GM19193 (cell line): ENCODE measurements around the gene LAMB3.

Experiments
- POLR2A ChIP-seq: IDR thresholded peaks from 4 replicates; pipeline ENCODE4 v1.6.1; 2011; ENCODE audit not compliant: insufficient read depth, insufficient read length; ENCODE audit errors: extremely low read depth

Gene LAMB3

DNA sequence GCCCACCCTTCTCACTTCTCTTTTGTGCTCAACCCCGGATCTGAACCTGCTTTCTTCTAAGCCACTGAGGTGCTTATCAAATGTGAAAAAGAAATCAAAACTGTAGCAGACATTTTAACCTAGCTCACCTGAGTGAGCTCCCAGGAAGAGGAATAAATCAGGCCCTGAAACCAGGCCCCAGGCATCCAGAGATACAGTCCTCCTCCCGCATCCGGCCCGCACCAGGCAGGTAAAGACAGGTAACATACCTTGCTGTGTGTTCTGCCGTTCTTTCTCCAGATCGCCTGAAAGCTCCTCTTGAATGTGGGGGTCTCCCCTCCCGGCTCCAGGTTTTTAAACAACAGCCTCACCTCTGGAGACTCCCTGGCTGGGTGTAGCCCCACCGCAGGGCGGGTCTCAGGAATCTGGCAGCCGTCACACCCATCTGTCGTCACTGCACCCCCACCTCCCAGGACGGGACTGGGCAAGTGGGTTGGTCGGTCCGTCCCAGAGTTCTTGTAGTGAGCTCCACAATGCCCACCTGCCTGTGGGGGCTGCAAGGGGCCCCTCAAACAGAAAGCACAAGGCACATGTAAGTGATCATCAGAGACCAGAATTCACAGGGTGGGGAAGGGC, at the start of gene LAMB3:
Gene LAMB3 (minus strand): TSS at position 305 of the 615 bp plus-strand sequence. CDS start 1,481 bp downstream, outside the sequence.
- TF ChIP-seq POLR2A, result no peak

DNA sequence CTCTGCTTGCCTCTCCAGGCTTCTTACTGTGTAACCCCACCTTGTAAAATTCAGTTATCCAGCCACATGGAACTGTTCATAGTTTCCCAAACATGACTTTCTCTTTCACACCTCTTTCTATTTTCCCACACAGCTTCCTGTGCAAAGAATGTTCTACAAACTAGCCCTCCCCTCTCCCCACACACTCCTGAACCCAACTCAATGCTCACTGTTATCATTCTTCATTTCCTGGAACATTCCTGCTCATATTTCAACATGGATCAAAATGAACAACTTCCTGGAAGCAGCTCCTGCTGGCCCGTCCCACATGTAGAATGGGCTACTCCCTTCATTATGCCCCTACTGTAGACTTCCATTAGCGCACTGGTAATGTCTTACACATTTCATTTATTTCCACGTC, 44.9 kb upstream of the LAMB3 start:
- no peak for TF ChIP-seq POLR2A

DNA sequence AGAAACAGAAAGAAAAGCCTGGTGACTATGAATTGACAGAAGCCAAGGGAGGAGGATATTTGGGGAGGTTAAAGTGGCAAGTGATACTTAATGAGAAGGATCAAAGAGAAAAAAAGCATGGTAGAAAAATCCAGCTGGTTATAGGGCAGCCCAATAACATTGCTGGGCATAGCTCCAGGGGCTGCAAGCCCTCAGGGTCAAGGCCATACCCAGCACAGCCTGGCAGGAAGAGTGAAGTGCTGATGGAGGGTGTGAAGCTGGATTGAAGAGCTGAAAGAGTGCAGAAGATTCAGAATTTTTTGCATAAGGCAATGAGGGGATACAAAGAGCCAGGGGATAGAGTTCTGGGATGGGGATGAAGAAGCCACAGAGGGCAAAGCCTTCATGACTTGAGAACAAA, 44.4 kb upstream of the LAMB3 start:
- no peak for TF ChIP-seq POLR2A

DNA sequence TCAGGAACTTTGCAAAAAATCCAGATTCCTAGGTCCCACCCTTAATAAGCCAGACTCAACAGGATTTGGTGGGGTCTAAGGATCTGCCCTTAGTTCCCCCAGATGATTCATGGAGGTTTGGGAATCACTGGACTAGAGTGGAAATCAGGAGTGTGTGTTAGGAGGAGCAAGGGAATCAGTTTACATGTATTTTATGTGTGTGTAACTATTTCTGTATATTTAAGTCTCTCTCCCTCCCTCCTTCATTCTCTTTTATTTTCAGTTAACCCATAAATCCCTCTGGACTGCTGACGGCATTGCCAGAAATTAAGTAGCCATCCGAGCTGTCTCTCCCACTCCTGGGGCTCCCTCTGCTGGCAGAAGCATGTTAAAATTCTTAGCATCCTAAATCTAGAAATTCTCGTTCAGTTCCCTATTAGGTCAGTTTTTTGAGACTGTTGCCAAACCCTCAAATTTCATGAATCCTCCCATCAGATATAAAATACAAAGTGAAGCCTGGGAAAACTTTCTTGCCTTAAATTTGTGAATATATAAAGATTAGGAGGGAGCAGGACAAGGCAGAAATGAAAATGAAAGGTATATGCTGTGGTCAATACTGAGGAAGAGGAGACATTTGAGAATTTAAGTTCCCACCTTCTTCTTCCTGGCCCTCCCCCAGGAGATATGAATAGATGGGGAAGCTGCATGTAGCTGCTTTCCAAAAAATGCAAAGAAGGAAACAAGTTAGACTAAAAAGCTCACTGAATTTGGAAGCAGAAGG, 40.7 kb upstream of the LAMB3 start:
- TF ChIP-seq POLR2A, result no peak

DNA sequence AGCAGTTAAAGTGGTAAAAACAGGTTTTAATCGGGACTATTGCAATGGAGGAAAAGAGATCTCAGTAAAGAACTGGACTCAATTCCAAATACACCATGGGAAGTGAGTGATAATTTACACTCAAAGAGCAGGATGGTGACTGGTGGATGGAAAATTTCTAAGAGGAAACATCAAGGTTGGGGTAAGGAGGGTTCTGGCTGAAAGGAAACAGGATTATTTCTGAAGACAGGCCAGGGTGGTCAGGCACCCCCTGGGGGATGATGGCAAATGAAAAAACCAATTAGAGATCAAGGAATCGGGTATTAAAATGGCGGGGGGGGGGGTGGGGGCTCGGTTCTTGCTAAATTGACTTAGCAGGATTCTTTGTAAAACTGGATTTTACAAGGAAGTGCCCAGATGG, 40.1 kb upstream of the LAMB3 start:
- no peak for TF ChIP-seq POLR2A

DNA sequence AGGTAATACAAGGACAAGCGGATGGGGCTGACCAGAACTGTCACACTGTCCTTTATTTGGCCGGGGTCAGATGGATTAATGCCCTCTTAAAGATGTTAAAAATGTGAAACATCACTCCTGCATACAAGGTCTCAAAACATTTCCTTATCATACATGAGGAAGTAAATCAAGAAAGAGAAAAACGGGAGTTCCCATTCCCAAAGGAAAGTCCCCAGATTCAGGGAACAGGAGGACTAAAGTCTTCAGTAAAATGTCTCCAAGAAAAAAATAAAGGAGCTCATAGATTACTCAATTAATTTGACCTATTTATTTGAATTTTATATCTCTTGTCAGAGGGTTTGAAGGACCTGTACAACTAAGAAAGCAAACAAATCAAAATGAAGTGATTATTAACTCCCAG, 39.0 kb upstream of the LAMB3 start:
- TF ChIP-seq POLR2A, result no peak

DNA sequence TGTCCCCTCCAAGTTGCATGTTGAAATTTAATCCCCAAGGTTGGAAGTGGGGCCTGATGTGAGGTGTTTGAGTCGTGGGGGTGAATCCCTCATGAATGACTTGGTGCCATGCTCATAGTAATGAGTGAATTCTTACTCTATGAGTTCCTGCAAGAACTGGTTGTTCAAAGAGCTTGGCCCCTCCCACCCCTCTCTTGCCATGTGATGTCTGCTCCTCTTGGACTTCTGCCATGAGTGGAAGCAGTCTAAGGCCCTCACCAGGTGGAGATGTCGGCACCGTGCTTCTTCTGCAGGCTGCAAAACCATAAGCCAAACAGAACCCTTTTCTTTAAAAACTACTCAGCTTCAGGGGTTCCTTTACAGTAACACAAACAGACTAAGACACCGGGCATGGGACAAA, 37.3 kb upstream of the LAMB3 start:
- TF ChIP-seq POLR2A, result no peak

DNA sequence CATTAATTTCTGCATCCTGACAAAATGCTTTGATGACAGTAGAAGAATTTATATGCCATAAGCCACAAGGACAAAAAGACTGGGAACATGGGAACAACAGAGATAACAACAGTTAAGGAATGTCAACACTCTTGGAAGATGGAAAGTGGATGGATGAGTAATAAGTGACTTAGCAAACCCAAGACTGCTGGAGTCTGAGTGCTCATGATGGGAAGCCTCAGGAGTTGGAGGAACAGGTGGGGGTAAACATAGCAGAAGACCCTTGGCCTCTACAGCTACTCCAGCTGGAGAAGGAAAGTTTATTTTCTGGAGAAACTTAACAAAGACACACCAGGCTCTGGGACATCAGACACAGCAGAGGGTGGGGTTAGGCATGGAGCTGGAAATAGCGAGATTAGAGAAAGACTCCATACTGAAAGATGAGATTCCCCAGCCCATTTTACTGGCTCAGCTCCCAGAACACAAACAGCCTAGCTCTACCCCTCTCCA, 36.6 kb upstream of the LAMB3 start:
- no peak for TF ChIP-seq POLR2A

DNA sequence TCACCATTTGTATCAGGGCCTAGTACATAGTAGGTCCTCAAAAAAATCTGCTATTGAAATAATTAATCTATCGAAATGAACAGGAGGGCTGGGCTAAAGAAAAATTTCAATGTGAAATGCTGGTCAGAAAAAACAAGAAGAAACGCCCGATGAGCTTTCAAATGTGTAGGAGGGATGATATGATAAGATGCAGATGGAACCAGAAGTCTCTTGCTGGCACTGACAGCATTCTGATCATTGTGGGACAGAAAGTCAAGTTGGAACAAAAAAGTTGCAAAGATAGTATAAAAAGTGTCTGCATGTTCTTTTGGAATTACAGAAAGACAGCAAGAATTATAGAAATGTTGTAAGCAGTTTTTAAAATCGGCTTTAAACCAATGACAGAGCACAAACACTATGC, 34.1 kb upstream of the LAMB3 start:
- TF ChIP-seq POLR2A, result no peak

DNA sequence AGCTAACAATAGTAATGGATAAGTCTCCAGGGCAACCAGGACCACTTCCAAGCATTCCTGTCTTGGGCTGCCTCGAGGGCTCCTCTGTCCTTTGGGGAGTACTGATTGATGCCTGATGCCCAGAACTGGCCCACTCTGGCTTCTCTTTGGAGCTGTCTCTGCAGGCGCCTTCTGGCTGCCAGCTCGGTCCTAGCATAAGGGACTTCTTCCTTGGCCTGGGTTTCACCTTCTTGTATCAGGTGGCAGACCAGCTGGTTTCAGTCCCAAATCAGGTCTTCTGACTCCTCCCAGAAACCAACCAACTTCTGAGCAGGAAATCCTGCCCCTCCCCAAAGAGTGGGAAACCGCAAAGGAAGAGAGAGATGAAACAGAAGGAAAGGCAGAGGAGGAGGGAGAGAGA, 33.6 kb upstream of the LAMB3 start:
- TF ChIP-seq POLR2A, result no peak

DNA sequence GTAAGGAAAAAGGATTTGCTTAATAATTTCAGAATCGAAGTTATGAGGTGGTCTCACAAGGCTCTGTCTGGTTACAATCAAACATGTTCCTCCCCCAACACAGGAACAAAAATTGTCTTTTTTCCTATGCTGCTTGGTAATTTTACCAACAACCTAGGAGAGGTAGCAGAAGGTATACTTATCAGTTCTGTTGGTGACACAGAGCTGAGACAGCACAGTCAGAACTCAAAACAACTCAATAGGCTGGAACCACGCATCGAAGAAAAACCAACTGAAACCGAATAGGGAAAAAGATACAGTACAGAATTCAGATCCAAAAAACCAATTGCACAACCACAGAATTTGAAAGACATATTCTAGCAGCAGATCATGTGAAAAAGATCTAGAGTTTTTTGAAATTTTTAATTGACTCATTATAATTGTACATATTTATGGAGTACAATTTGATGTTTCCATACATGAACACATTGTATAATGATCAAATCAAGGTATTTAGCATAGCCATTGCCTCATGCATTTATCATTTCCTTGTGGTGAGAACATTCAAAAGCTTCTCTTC, 26.8 kb upstream of the LAMB3 start:
- no peak for TF ChIP-seq POLR2A

DNA sequence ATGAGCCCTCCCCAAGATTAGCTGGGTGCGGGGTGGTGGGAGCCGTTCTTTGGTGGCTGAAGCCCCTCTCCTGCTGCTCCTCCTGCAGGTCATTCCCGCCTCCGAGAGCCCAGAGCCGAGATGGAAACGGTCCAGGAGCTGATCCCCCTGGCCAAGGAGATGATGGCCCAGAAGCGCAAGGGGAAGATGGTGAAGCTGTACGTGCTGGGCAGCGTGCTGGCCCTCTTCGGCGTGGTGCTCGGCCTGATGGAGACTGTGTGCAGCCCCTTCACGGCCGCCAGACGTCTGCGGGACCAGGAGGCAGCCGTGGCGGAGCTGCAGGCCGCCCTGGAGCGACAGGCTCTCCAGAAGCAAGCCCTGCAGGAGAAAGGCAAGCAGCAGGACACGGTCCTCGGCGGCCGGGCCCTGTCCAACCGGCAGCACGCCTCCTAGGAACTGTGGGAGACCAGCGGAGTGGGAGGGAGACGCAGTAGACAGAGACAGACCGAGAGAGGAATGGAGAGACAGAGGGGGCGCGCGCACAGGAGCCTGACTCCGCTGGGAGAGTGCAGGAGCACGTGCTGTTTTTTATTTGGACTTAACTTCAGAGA, 23.4 kb upstream of the LAMB3 start:
- no peak for TF ChIP-seq POLR2A

DNA sequence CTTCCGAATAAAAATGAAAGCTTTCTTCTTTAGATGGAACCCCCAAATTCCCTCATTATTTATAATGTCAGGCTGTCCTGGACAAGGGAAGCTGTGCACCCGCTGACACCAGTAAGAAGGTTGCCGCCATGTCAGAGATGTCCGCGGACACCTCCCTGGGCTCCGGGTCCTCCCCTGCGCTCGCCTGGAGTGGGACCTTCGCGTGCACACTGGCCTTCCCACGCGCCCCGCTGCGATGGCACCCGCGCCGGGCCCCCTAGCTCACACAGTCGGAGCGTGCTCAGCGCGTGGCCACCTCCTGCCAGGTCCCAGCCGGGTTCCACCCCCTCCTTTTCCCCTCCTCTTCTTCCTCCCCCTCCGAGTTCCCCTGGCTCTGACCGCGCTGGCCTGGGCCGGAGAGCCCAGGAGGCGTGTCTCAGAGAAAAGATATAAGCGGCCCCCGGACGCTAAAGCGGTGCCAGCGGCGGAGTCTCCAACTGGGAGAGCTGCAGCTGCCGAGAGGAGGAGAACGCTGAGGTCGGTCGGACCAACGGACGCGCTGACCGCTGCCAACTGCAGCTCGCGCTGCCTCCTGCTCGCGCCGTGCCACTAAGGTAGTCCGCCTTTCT, 22.8 kb upstream of the LAMB3 start, which contains the start of gene G0S2:
Gene G0S2 (plus strand): TSS at position 456 of the 608 bp plus-strand sequence. CDS start 273 bp downstream, outside the sequence.
- no peak for TF ChIP-seq POLR2A

DNA sequence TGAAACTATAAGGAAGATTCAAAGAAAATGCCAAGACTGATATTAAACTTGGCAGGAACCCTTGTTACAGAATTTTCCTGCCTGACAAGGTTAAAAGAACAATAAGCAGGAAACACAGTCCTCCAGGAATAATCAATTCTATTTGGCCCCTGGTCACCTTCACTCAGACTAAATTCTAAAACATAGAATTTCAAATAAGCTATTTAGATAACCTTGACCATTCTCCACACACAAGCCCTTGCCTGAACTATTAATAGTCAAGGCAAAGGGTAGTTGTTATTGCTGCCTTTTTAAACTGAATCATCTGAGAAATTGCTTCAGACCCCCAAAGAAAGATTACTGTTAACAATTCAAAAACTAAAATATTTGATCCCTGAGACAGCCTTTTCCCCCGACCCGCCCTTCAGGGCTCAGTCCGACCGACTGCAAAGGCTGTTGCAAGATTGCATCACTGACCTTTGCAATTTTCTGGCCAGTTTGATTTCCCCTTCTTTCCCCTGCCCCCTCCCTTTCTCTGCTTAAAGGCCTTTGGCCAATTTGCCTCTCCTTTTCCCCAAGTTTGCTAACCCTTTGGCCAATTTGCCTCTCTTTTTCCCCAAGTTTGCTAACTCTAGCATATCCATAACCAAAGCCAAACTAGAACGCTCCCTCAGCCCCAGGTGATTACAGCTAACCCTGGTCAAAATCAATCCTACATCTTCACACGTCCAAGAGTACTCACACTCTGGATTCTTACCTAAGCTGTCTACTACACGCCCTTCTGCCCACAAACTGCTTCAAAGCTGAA, 21.6 kb upstream of the LAMB3 start:
- TF ChIP-seq POLR2A, result no peak
